ENCODE data around the gene RNF19B.

RNF19B gene

DNA sequence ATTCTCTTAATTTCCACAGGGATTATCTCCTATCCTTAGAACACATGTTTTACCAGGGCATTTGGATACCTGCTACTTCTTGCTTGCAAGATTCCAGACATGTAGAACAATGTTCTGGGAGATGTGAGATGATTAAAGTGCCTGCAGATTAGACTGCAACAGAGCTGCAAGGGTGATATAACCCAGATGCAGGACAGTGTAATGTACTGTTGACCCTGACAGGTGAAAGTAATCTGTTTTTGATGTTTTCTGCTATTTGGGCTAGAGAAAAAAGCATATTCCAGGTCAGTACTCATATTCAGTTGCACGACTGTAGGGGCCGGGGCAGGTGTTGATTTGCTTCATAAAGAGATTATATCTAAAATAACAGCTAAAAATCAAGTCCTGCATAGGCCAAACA lies 36.3 kb downstream of the RNF19B start:
- Histone ChIP-seq H3K9me3 (ENCODE audit: control insufficient read depth, low read length) (no peaks in the 10 kb centered on the region), H2AK5ac (ENCODE audit: low read length, severe bottlenecking) (no peak overlapping the region), H3K79me1 (replicated peaks; ENCODE audit: low read length, poor library complexity, severe bottlenecking) (no peaks in the 10 kb centered on the region), H3K9ac (ENCODE audit: low read length) (no peak overlapping the region), H2BK5ac (ENCODE audit: low read depth, low read length, poor library complexity, severe bottlenecking) (no peak overlapping the region), H4K91ac (ENCODE audit: low read length) (no peak overlapping the region), H4K8ac (ENCODE audit: low read length) (no peak overlapping the region), H3K18ac (ENCODE audit: low read depth in 1 of 2, low read length in 2 of 2) (no peak overlapping the region), H3K4ac (ENCODE audit: low read depth in 1 of 2, low read length in 2 of 2) (no peak overlapping the region), H3K27me3 (ENCODE audit: control insufficient read depth in 1 of 2, insufficient read depth in 1 of 2, low read length in 2 of 2) (peaks cover 0 to 16% of the 10 kb centered on the region in 2 experiments), H2BK12ac (ENCODE audit: low read length in 2 of 2) (no peak overlapping the region), H3K4me1 (ENCODE audit: control insufficient read depth, insufficient read depth, low read depth, low read length) (peaks cover 12% of the 10 kb centered on the region), H3K27ac (ENCODE audit: low read length, poor library complexity, severe bottlenecking) (no peak overlapping the region), H3K14ac (ENCODE audit: low read length in 2 of 2) (no peak overlapping the region), H2AFZ (ENCODE audit: low read depth, low read length) (no peak overlapping the region), H2BK15ac (ENCODE audit: low read depth, poor library complexity, severe bottlenecking) (no peak overlapping the region), H2BK120ac (ENCODE audit: low read depth, low read length) (no peak overlapping the region), H3K4me3 (ENCODE audit: insufficient read depth in 1 of 2, low read depth in 1 of 2, low read length in 2 of 2) (no peak overlapping the region), H3K36me3 (ENCODE audit: control insufficient read depth in 1 of 2, insufficient read depth in 2 of 2, low read depth in 1 of 2, low read length in 2 of 2) (no peaks in the 10 kb centered on the region), H3K4me2 (ENCODE audit: low read length, poor library complexity, severe bottlenecking) (no peak overlapping the region), H3K23ac (ENCODE audit: low read length in 2 of 2) (no peak overlapping the region)
- WGBS = no CpG with 5 or more reads among the region's 2 CpGs
- DNase-seq = no peak

DNA sequence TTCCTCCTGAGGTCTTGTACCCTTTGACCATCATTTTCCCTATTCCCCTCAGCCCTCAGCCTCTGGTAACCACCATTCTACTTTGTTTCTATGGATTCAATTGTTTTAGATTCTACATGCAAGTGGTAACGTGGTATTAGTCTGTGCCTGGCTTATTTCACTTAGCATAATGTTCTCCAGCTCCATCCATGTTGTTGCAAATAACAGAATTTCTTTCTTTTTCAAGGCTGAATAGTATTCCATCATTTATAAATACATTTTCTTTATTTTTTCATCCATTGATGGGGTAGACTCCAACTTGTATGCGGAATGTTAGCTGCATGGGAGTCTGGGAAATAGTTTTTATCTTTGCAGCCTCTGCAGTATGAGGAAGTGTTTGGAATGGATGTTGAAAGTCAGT lies 37.2 kb downstream of the RNF19B start:
- Histone ChIP-seq H3K23ac (ENCODE audit: low read length in 2 of 2) (no peak overlapping the region), H3K9ac (ENCODE audit: low read length) (no peak overlapping the region), H3K27ac (ENCODE audit: low read length, poor library complexity, severe bottlenecking) (no peak overlapping the region), H4K91ac (ENCODE audit: low read length) (no peak overlapping the region), H2AFZ (ENCODE audit: low read depth, low read length) (no peak overlapping the region), H3K36me3 (ENCODE audit: control insufficient read depth in 1 of 2, insufficient read depth in 2 of 2, low read depth in 1 of 2, low read length in 2 of 2) (no peaks in the 10 kb centered on the region), H3K4me2 (ENCODE audit: low read length, poor library complexity, severe bottlenecking) (no peak overlapping the region), H4K8ac (ENCODE audit: low read length) (no peak overlapping the region), H3K4ac (ENCODE audit: low read depth in 1 of 2, low read length in 2 of 2) (no peak overlapping the region), H2AK5ac (ENCODE audit: low read length, severe bottlenecking) (no peak overlapping the region), H3K4me1 (ENCODE audit: control insufficient read depth, insufficient read depth, low read depth, low read length) (peaks cover 12% of the 10 kb centered on the region), H3K14ac (ENCODE audit: low read length in 2 of 2) (no peak overlapping the region), H2BK120ac (ENCODE audit: low read depth, low read length) (no peak overlapping the region), H2BK5ac (ENCODE audit: low read depth, low read length, poor library complexity, severe bottlenecking) (no peak overlapping the region), H2BK12ac (ENCODE audit: low read length in 2 of 2) (no peak overlapping the region), H3K4me3 (ENCODE audit: insufficient read depth in 1 of 2, low read depth in 1 of 2, low read length in 2 of 2) (no peak overlapping the region), H2BK15ac (ENCODE audit: low read depth, poor library complexity, severe bottlenecking) (no peak overlapping the region), H3K79me1 (replicated peaks; ENCODE audit: low read length, poor library complexity, severe bottlenecking) (no peaks in the 10 kb centered on the region), H3K27me3 (ENCODE audit: control insufficient read depth in 1 of 2, insufficient read depth in 1 of 2, low read length in 2 of 2) (peaks cover 0 to 16% of the 10 kb centered on the region in 2 experiments), H3K18ac (ENCODE audit: low read depth in 1 of 2, low read length in 2 of 2) (no peak overlapping the region), H3K9me3 (ENCODE audit: control insufficient read depth, low read length) (no peaks in the 10 kb centered on the region)
- WGBS = 100% methylated on average over 1 of the region's 2 CpGs
- DNase-seq = no peak

DNA sequence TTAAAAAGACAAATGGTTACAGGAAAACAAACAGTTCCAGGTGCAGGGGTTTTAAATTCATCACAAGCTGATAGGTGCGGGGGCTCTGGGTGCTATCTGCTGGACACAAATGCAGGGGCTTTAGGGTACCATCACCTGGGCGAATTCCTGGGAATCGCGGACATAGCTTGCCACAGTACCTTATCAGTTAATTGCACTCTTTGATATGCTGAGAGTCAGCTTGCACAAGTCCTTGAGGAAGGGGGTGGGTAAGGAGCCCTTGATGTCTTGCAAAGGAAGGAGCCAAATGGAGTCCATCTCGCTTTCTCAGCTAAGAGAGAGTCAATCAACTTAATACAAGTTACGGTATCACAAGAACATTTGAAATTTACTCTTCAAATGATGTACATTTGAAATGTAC lies 38.0 kb downstream of the RNF19B start:
- Histone ChIP-seq H3K27ac (ENCODE audit: low read length, poor library complexity, severe bottlenecking) (no peak overlapping the region), H3K18ac (ENCODE audit: low read depth in 1 of 2, low read length in 2 of 2) (no peak overlapping the region), H3K9me3 (ENCODE audit: control insufficient read depth, low read length) (no peaks in the 10 kb centered on the region), H2AFZ (ENCODE audit: low read depth, low read length) (no peak overlapping the region), H3K4me1 (ENCODE audit: control insufficient read depth, insufficient read depth, low read depth, low read length) (peaks cover 12% of the 10 kb centered on the region), H3K23ac (ENCODE audit: low read length in 2 of 2) (no peak overlapping the region), H2BK5ac (ENCODE audit: low read depth, low read length, poor library complexity, severe bottlenecking) (no peak overlapping the region), H3K4me3 (ENCODE audit: insufficient read depth in 1 of 2, low read depth in 1 of 2, low read length in 2 of 2) (no peak overlapping the region), H4K91ac (ENCODE audit: low read length) (no peak overlapping the region), H2BK120ac (ENCODE audit: low read depth, low read length) (no peak overlapping the region), H3K36me3 (ENCODE audit: control insufficient read depth in 1 of 2, insufficient read depth in 2 of 2, low read depth in 1 of 2, low read length in 2 of 2) (no peaks in the 10 kb centered on the region), H2BK15ac (ENCODE audit: low read depth, poor library complexity, severe bottlenecking) (no peak overlapping the region), H3K79me1 (replicated peaks; ENCODE audit: low read length, poor library complexity, severe bottlenecking) (no peaks in the 10 kb centered on the region), H3K27me3 (ENCODE audit: control insufficient read depth in 1 of 2, insufficient read depth in 1 of 2, low read length in 2 of 2) (peaks cover 0 to 16% of the 10 kb centered on the region in 2 experiments), H2BK12ac (ENCODE audit: low read length in 2 of 2) (no peak overlapping the region), H3K9ac (ENCODE audit: low read length) (no peak overlapping the region), H3K4ac (ENCODE audit: low read depth in 1 of 2, low read length in 2 of 2) (no peak overlapping the region), H2AK5ac (ENCODE audit: low read length, severe bottlenecking) (no peak overlapping the region), H3K14ac (ENCODE audit: low read length in 2 of 2) (no peak overlapping the region), H4K8ac (ENCODE audit: low read length) (no peak overlapping the region), H3K4me2 (ENCODE audit: low read length, poor library complexity, severe bottlenecking) (no peak overlapping the region)
- WGBS = 51% methylated on average over 4 of the region's 6 CpGs
- no peak for DNase-seq

DNA sequence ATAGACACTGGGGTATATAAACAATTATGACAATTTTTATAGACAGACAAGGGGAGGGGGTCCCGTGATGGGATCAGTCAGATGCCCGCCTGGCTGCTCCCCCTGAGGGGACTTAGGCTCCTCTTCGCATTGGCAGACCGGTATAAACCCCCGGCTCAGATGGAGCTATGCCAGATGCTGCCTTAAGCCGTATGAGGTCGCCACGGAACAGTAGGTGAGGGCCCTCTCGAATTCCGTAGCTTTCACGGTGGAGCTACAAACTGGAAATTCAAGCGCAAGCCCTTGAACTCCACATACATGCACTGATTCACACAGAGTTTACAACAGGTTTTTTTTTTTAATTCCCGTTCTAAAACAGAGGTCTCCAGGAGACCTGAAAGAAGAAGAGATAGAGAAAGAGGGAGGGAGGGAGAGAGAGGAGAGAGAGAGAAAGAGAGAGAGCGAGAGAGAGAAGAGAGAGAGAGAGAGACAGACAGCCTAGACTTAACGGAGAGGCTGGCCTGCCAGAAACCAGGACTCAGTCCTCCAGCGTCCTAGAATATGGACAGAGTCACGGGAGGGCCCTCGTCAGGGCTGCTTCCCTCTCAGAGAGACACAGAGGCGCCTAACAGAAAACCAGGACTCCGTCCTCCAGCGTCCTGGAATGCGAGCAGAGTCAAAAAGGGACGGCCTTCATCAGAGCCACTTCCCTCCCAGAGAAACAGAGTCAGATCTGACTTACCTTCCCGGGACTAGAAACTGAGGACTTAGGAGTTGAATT lies 39.0 kb downstream of the RNF19B start:
- no peak overlapping the region for H3K23ac ChIP-seq (ENCODE audit: low read length in 2 of 2)
- H4K8ac ChIP-seq (ENCODE audit: low read length) = peak overlapping the region; percentile 90
- H3K4me1 ChIP-seq (ENCODE audit: control insufficient read depth, insufficient read depth, low read depth, low read length) = peaks cover 15% of the 10 kb centered on the region
- H4K91ac ChIP-seq (ENCODE audit: low read length) = no peak overlapping the region
- H3K4me2 ChIP-seq (ENCODE audit: low read length, poor library complexity, severe bottlenecking) = peak overlapping the region; percentile 24
- peak overlapping the region in 1 of 2 experiments; percentile 45 for H2BK12ac ChIP-seq (ENCODE audit: low read length in 2 of 2)
- peak; percentile 77 for DNase-seq
- peak overlapping the region; percentile 61 for H2BK120ac ChIP-seq (ENCODE audit: low read depth, low read length)
- H3K79me1 ChIP-seq (replicated peaks; ENCODE audit: low read length, poor library complexity, severe bottlenecking) = no peaks in the 10 kb centered on the region
- H3K27me3 ChIP-seq (ENCODE audit: control insufficient read depth in 1 of 2, insufficient read depth in 1 of 2, low read length in 2 of 2) = peaks cover 0 to 16% of the 10 kb centered on the region in 2 experiments
- no peak overlapping the region for H3K4ac ChIP-seq (ENCODE audit: low read depth in 1 of 2, low read length in 2 of 2)
- no peak overlapping the region for H2BK5ac ChIP-seq (ENCODE audit: low read depth, low read length, poor library complexity, severe bottlenecking)
- H3K18ac ChIP-seq (ENCODE audit: low read depth in 1 of 2, low read length in 2 of 2) = peak overlapping the region in 1 of 2 experiments; percentile 77
- 7% methylated on average over 23 of the region's 24 CpGs for WGBS
- no peak overlapping the region for H3K27ac ChIP-seq (ENCODE audit: low read length, poor library complexity, severe bottlenecking)
- no peak overlapping the region for H2BK15ac ChIP-seq (ENCODE audit: low read depth, poor library complexity, severe bottlenecking)
- H2AFZ ChIP-seq (ENCODE audit: low read depth, low read length) = no peak overlapping the region
- no peaks in the 10 kb centered on the region for H3K9me3 ChIP-seq (ENCODE audit: control insufficient read depth, low read length)
- H3K14ac ChIP-seq (ENCODE audit: low read length in 2 of 2) = no peak overlapping the region
- no peaks in the 10 kb centered on the region for H3K36me3 ChIP-seq (ENCODE audit: control insufficient read depth in 1 of 2, insufficient read depth in 2 of 2, low read depth in 1 of 2, low read length in 2 of 2)
- H2AK5ac ChIP-seq (ENCODE audit: low read length, severe bottlenecking) = no peak overlapping the region
- H3K9ac ChIP-seq (ENCODE audit: low read length) = peak overlapping the region; percentile 36
- no peak overlapping the region for H3K4me3 ChIP-seq (ENCODE audit: insufficient read depth in 1 of 2, low read depth in 1 of 2, low read length in 2 of 2)

Data from mesenchymal stem cell (in vitro differentiated cells and primary cell).